GM23338 (cell line): Measurements from ENCODE around the gene TNFRSF11A. TPM values are rescaled to one million over a fixed set of nuclear protein-coding genes. Genes with fewer than 3 reads are reported as not detected.

Experiments used
- CREB1 ChIP-seq: fragments of 250-450 bp; sonication (Bioruptor Pico); IDR thresholded peaks from 2 replicates; pipeline ENCODE4 v1.5.0; 2020; ENCODE audit warnings: low read depth, mild to moderate bottlenecking, moderate library complexity
- EZH2phosphoT487 ChIP-seq: fragments of 200-600 bp; sonication (generic); IDR thresholded peaks from one replicate; pipeline ENCODE4 v1.8.1; 2018; ENCODE audit warnings: antibody characterized with exemption; ENCODE audit not compliant: unreplicated experiment
- JUNB ChIP-seq: IDR thresholded peaks from one replicate; pipeline ENCODE4 v1.6.1; 2016; ENCODE audit warnings: antibody characterized with exemption; ENCODE audit not compliant: unreplicated experiment
- POLR2AphosphoS5 ChIP-seq: IDR thresholded peaks from 2 replicates; pipeline ENCODE4 v1.6.1; 2016; ENCODE audit warnings: antibody characterized with exemption, low read depth
- ZNF114 ChIP-seq: fragments of 250-450 bp; sonication (Bioruptor Pico); IDR thresholded peaks from 2 replicates; pipeline ENCODE4 v1.5.0; 2020; ENCODE audit warnings: mild to moderate bottlenecking, moderate library complexity
- ZNF331 ChIP-seq: fragments of 250-450 bp; sonication (Bioruptor Pico); IDR thresholded peaks from 2 replicates; pipeline ENCODE4 v1.5.0; 2020; ENCODE audit warnings: low read depth, mild to moderate bottlenecking, moderate library complexity
- polyA plus RNA-seq: library from polyadenylated mRNA; unstranded; fragments of >200 nt; fragmentation: Nextera tagmentation; extraction: Ambion mirVana; gene quantifications from 2 replicates; pipeline ENCODE4 v1.2.1, GENCODE V29; 2016
- total RNA-seq: library from RNA; depleted of rRNA; stranded (reverse); fragments of >200 nt; shearing (Covaris generic); gene quantifications from 2 replicates; pipeline ENCODE4 v1.2.3, GENCODE V29; 2014
- TF ChIP-seq, protein P1 (sequence below): fragments of 250-450 bp; sonication (Bioruptor Pico); IDR thresholded peaks from 2 replicates; pipeline ENCODE4 v1.5.0; 2020; ENCODE audit warnings: mild to moderate bottlenecking, moderate library complexity
- TF ChIP-seq, protein P2 (sequence below): IDR thresholded peaks from 2 replicates; pipeline ENCODE4 v1.6.1; 2016; ENCODE audit warnings: antibody characterized with exemption

The TNFRSF11A gene
- total and polyA plus RNA-seq, 2 experiments from 2014 or later: 3.8 to 7.3 TPM

DNA sequence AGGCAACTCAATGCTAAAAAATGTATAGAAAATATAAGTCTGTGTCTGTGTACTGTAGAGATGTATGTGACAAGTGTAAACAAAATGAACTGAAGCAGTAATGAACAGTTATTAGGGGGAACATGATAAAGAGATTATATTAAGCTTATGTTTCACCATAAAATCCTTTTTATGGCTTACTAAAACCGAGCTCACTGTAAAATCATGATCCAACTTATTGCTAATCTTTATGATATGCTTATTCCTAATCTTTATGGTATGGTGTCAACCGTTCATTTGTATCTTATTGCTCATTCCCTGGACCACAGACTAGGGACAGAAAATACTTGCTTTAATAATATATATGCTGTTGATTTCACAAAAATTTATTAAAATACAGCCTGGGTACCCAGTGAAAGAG, 62.1 kb downstream of the TNFRSF11A start (continued):
- TF ChIP-seq, protein P1, sequence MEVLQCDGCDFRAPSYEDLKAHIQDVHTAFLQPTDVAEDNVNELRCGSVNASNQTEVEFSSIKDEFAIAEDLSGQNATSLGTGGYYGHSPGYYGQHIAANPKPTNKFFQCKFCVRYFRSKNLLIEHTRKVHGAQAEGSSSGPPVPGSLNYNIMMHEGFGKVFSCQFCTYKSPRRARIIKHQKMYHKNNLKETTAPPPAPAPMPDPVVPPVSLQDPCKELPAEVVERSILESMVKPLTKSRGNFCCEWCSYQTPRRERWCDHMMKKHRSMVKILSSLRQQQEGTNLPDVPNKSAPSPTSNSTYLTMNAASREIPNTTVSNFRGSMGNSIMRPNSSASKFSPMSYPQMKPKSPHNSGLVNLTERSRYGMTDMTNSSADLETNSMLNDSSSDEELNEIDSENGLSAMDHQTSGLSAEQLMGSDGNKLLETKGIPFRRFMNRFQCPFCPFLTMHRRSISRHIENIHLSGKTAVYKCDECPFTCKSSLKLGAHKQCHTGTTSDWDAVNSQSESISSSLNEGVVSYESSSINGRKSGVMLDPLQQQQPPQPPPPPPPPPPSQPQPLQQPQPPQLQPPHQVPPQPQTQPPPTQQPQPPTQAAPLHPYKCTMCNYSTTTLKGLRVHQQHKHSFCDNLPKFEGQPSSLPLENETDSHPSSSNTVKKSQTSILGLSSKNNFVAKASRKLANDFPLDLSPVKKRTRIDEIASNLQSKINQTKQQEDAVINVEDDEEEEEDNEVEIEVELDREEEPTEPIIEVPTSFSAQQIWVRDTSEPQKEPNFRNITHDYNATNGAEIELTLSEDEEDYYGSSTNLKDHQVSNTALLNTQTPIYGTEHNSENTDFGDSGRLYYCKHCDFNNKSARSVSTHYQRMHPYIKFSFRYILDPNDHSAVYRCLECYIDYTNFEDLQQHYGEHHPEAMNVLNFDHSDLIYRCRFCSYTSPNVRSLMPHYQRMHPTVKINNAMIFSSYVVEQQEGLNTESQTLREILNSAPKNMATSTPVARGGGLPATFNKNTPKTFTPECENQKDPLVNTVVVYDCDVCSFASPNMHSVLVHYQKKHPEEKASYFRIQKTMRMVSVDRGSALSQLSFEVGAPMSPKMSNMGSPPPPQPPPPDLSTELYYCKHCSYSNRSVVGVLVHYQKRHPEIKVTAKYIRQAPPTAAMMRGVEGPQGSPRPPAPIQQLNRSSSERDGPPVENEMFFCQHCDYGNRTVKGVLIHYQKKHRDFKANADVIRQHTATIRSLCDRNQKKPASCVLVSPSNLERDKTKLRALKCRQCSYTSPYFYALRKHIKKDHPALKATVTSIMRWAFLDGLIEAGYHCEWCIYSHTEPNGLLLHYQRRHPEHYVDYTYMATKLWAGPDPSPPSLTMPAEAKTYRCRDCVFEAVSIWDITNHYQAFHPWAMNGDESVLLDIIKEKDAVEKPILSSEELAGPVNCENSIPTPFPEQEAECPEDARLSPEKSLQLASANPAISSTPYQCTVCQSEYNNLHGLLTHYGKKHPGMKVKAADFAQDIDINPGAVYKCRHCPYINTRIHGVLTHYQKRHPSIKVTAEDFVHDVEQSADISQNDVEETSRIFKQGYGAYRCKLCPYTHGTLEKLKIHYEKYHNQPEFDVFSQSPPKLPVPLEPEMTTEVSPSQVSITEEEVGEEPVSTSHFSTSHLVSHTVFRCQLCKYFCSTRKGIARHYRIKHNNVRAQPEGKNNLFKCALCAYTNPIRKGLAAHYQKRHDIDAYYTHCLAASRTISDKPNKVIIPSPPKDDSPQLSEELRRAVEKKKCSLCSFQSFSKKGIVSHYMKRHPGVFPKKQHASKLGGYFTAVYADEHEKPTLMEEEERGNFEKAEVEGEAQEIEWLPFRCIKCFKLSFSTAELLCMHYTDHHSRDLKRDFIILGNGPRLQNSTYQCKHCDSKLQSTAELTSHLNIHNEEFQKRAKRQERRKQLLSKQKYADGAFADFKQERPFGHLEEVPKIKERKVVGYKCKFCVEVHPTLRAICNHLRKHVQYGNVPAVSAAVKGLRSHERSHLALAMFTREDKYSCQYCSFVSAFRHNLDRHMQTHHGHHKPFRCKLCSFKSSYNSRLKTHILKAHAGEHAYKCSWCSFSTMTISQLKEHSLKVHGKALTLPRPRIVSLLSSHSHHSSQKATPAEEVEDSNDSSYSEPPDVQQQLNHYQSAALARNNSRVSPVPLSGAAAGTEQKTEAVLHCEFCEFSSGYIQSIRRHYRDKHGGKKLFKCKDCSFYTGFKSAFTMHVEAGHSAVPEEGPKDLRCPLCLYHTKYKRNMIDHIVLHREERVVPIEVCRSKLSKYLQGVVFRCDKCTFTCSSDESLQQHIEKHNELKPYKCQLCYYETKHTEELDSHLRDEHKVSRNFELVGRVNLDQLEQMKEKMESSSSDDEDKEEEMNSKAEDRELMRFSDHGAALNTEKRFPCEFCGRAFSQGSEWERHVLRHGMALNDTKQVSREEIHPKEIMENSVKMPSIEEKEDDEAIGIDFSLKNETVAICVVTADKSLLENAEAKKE: no peak
- TF ChIP-seq ZNF114 (CRISPR knock-in tag) (no peak), ZNF331 (CRISPR knock-in tag) (no peak), POLR2AphosphoS5 (no peak), CREB1 (CRISPR knock-in tag) (no peak), JUNB (no peak), EZH2phosphoT487 (no peak)
- TF ChIP-seq, protein P2, sequence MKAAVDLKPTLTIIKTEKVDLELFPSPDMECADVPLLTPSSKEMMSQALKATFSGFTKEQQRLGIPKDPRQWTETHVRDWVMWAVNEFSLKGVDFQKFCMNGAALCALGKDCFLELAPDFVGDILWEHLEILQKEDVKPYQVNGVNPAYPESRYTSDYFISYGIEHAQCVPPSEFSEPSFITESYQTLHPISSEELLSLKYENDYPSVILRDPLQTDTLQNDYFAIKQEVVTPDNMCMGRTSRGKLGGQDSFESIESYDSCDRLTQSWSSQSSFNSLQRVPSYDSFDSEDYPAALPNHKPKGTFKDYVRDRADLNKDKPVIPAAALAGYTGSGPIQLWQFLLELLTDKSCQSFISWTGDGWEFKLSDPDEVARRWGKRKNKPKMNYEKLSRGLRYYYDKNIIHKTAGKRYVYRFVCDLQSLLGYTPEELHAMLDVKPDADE: no peak
